Measurements from ENCODE around the gene PLEK.

DNA sequence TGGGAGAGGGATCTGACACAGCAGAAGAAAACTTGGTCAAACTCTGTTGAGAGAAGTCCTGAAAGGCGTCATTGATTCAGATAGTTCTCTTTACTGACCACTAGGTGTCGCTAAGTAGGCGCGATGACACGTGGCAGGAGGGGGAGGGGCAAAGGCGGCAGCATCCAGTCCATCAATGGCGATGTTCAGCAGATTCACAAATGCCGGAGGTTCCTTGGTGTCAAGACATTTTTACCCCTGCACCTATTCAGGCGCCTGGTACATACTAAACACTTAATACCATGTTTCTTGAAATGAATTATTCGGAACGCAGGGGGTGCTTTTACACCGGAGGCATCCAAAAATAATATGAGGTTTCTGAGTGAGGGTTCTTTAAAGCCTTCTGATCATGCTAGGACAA, 3.0 kb upstream of the PLEK start:
- TF ChIP-seq, protein P1, sequence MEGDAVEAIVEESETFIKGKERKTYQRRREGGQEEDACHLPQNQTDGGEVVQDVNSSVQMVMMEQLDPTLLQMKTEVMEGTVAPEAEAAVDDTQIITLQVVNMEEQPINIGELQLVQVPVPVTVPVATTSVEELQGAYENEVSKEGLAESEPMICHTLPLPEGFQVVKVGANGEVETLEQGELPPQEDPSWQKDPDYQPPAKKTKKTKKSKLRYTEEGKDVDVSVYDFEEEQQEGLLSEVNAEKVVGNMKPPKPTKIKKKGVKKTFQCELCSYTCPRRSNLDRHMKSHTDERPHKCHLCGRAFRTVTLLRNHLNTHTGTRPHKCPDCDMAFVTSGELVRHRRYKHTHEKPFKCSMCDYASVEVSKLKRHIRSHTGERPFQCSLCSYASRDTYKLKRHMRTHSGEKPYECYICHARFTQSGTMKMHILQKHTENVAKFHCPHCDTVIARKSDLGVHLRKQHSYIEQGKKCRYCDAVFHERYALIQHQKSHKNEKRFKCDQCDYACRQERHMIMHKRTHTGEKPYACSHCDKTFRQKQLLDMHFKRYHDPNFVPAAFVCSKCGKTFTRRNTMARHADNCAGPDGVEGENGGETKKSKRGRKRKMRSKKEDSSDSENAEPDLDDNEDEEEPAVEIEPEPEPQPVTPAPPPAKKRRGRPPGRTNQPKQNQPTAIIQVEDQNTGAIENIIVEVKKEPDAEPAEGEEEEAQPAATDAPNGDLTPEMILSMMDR (IDR thresholded peaks at IDR 0.05; ENCODE audit: poor library complexity), result peak; percentile 59
- TF ChIP-seq EZH2phosphoT487 (IDR thresholded peaks at IDR 0.05; ENCODE audit: low read depth, severe bottlenecking, unreplicated experiment), result no peak

All from hepatocyte (in vitro differentiated cells).